K562 (cell line): ENCODE results near the gene PRKAG1. TPM values are rescaled to one million over a fixed set of nuclear protein-coding genes. Genes with fewer than 3 reads are reported as not detected.

Experiments
- ATF6 ChIP-seq: sonication (generic); formaldehyde crosslinking; IDR thresholded peaks from 2 replicates; pipeline ENCODE4 v1.4.0; 2020; ENCODE audit warnings: mild to moderate bottlenecking, missing genetic modification reagents
- BCL6 ChIP-seq: fragments of 250-450 bp; sonication (Bioruptor Pico); IDR thresholded peaks from 2 replicates; pipeline ENCODE4 v1.4.0; 2020
- CHD7 ChIP-seq: fragments of 200-600 bp; sonication (generic); IDR thresholded peaks from one replicate; pipeline ENCODE4 v1.6.1; 2012; ENCODE audit warnings: mild to moderate bottlenecking, low read depth, low read length, inconsistent platforms
- MTA2 ChIP-seq: fragments of 450-650 bp; IDR thresholded peaks from 2 replicates; pipeline ENCODE4 v1.6.1; 2016; ENCODE audit warnings: low read depth
- PYGO2 ChIP-seq: fragments of 450-650 bp; IDR thresholded peaks from 2 replicates; pipeline ENCODE4 v1.6.1; 2016; ENCODE audit warnings: mild to moderate bottlenecking, missing genetic modification characterization, moderate library complexity, missing compliant biosample characterization
- THRAP3 ChIP-seq: fragments of 450-650 bp; IDR thresholded peaks from 2 replicates; pipeline ENCODE4 v1.6.1; 2016; ENCODE audit warnings: mild to moderate bottlenecking, inconsistent platforms, borderline replicate concordance
- ZZZ3 ChIP-seq: fragments of 450-650 bp; IDR thresholded peaks from 2 replicates; pipeline ENCODE4 v1.6.1; 2016; ENCODE audit warnings: antibody characterized with exemption, mild to moderate bottlenecking, moderate library complexity
- polyA plus RNA-seq, 8 experiments: library from polyadenylated mRNA; depleted of rRNA in 4 of 8; stranded (reverse) in 5 of 8; unstranded in 3 of 8; fragments of >200 nt; fragmentation: Nextera tagmentation in 2 of 8; fragmentation: Illumina TruSeq in 1 of 8; extraction: Ambion mirVana in 2 of 8; extraction: Trizol in 1 of 8; gene quantifications; 2 replicates each; pipeline versions ENCODE4 v1.2.1 to v1.2.3, GENCODE V29; 2011 to 2014; ENCODE audit warnings: inconsistent platforms in 1 of 8, missing spikeins in 1 of 8
- total RNA-seq, 7 experiments: library from RNA; depleted of rRNA in 6 of 7; stranded (reverse); fragments of >200 nt in 6 of 7; fragmentation: Illumina TruSeq in 2 of 7; extraction: Trizol in 2 of 7; gene quantifications; 2 replicates each; pipeline versions ENCODE4 v1.2.1 to v1.2.3, GENCODE V29; 2011 to 2021; ENCODE audit warnings: low replicate concordance in 1 of 7
- TF ChIP-seq, protein P1 (sequence below): fragments of 450-650 bp; formaldehyde crosslinking; IDR thresholded peaks from 2 replicates; pipeline ENCODE4 v1.4.0; 2022; ENCODE audit warnings: missing genetic modification characterization
- TF ChIP-seq, protein P2 (sequence below): fragments of 200-400 bp; formaldehyde crosslinking; IDR thresholded peaks from 2 replicates; pipeline ENCODE4 v1.6.1; 2017; ENCODE audit warnings: mild to moderate bottlenecking, low read depth, low read length, moderate library complexity

Gene PRKAG1
- total and polyA plus RNA-seq, 9 of the 15 experiments (the other 6 are each of a cell fraction or from before 2014, with no cell fraction given): 51.1 to 126 (median 79.1) TPM

GRCh38 chr12:49060237-49061156 is 41.9 kb upstream of the PRKAG1 start, which contains the start of gene KMT2D (continued):
- TF ChIP-seq CHD7 (no peak), ZZZ3 (peak; percentile 72; the same call in 1 of the 2 replicates), MTA2 (no peak), THRAP3 (peak; percentile 38; the same call in 1 of the 2 replicates), BCL6 (CRISPR knock-in tag) (no peak), PYGO2 (tag) (0 out of 2 replicates have a peak, but pooled peaks have one; percentile 45), ATF6 (CRISPR knock-in tag) (0 out of 2 replicates have a peak, but pooled peaks have one; percentile 76)
- TF ChIP-seq, protein P1, sequence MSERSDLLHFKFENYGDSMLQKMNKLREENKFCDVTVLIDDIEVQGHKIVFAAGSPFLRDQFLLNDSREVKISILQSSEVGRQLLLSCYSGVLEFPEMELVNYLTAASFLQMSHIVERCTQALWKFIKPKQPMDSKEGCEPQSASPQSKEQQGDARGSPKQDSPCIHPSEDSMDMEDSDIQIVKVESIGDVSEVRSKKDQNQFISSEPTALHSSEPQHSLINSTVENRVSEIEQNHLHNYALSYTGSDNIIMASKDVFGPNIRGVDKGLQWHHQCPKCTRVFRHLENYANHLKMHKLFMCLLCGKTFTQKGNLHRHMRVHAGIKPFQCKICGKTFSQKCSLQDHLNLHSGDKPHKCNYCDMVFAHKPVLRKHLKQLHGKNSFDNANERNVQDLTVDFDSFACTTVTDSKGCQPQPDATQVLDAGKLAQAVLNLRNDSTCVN (CRISPR knock-in tag): no peak
- TF ChIP-seq, protein P2, sequence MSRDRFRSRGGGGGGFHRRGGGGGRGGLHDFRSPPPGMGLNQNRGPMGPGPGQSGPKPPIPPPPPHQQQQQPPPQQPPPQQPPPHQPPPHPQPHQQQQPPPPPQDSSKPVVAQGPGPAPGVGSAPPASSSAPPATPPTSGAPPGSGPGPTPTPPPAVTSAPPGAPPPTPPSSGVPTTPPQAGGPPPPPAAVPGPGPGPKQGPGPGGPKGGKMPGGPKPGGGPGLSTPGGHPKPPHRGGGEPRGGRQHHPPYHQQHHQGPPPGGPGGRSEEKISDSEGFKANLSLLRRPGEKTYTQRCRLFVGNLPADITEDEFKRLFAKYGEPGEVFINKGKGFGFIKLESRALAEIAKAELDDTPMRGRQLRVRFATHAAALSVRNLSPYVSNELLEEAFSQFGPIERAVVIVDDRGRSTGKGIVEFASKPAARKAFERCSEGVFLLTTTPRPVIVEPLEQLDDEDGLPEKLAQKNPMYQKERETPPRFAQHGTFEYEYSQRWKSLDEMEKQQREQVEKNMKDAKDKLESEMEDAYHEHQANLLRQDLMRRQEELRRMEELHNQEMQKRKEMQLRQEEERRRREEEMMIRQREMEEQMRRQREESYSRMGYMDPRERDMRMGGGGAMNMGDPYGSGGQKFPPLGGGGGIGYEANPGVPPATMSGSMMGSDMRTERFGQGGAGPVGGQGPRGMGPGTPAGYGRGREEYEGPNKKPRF: no peak
